Measurements from ENCODE around the gene ABCC5.

- TF ChIP-seq CTCF (IDR thresholded peaks at IDR 0.05; ENCODE audit: low read depth, low read length, poor library complexity, severe bottlenecking) (no peak), EZH2phosphoT487 (IDR thresholded peaks at IDR 0.05; ENCODE audit: borderline replicate concordance, low read length) (no peak)
Measured at GRCh38 chr3:183909030-183909600, 108.6 kb downstream of the ABCC5 start.
